GM21447 (cell line): Measurements from ENCODE around the gene NLGN1.

Source experiments
- ATAC-seq: cut with Tn5 transposase; IDR thresholded peaks from one replicate; pipeline ENCODE4 v1.9.1; 2021; ENCODE audit not compliant: unreplicated experiment

The NLGN1 gene

DNA sequence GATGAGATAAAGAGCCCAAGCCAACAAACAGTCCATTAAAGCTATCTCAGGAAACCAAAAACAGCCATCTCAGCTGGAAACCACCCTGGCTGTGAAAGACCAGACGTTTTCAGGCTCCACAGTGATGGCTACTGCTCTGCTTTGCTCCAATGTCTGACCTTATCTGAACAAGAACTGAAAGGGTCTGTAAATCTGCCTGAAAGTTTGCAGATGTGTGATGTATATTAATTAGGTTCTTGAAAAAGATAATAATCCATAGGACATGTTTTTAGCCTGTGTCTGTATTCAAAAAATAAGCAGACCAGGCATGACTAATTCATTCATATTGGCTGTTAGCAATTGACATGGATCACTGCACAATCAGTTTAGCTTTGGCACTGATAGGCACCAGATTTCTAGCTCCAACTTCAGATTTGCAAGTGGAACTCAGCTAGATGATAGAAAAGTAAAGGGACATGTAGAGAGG, 850.2 kb downstream of the NLGN1 start:
- ATAC-seq, result no peak

DNA sequence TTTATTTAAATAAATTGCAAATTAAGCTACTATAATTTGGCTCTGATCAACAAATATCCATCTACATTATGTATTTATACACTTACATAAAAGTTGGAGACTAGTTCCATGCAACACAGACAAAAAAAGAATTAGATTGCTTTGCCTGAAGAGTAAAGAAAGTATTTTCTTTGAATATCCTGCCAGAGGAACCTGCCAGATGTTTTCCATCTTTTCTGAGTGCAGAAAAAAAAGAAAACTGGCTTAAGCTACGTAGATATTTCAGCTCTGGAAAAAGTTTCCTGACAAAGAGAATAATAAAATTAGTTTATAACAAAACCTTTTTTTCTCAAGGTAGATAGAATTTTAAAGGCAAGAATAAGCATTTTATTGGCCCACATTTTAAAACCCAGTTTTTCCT, 854.1 kb downstream of the NLGN1 start:
- no peak for ATAC-seq

GRCh38 chr3:174253196-174253823, 855.8 kb downstream of the NLGN1 start:
- ATAC-seq, result no peak

- no peak for ATAC-seq
These were observed 856.4 kb downstream of the NLGN1 start for GRCh38 chr3:174253940-174254339.

- no peak for ATAC-seq
These were observed 857.9 kb downstream of the NLGN1 start for GRCh38 chr3:174255454-174255853.

DNA sequence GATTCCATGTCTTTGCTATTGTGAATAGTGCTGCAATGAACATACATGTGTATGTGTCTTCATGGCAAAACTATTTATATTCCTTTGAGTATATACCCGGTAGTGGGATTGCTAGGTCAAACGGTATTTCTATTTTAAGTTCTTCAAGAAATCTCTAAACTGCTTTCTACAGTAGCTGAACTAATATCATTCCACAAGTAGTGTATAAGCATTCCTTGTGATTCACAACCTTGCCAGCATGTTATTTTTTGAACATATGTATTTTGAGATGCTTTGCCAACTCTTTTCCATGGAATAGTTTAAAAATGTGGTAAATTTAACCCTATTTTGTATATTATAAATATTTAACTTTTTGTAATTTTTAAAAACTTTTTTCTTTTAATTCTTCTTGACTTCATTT, 868.9 kb downstream of the NLGN1 start:
- ATAC-seq, result no peak

DNA sequence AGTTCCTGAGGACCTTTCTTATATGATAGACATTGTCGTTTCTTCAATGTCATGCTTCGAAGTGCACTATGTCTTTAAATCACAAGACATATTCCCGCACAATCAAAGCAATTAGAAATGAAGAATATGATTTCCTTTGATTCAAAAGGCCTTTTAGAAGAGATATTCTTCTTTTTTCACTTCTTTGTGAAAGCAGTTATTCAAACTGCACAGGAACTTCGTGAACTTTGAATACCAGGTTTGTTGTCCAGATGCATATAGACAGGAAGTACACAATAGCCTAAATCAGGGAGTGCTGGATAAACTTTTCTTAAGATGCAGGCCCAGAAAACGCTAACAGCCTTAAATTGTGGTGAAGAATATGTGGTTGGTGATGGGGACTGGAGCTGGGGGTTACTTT, 870.5 kb downstream of the NLGN1 start:
- ATAC-seq, result no peak

DNA sequence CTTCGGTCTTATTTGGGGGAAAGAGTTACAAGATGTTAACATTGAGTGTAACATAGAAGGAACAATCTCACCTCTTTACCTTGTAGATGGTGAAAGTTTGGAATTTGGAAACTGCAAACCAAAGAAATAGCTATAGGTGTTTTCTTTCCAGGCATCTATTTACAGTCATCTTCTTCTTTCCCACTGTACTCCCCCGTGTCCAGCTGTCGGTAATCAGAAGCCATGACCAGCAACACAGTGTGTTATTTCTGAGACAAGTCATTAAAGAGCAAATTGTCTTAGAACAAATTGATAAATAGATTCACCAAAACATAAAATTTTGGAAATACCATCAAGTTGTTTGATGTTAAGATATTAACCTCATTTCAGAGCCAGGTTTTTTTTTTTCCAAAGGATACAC, 871.0 kb downstream of the NLGN1 start:
- no peak for ATAC-seq

DNA sequence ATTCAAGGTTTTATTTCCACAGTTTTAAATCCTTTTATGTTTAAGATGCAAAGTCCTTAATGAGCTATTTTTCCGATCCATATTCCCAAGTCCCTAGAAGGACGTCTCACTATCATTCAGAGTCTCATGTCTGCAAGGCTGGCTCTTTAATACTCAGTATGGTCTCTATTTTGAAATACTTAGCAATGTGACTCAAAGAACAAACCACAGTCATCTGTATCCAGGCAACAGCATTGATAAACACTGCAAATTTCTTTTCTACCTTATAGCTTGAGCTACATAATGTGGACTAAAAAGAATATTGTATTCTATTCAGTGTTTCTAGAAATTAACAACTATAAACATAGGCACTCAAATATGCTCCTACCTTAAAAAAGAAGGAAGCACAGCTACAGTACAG, 873.3 kb downstream of the NLGN1 start:
- no peak for ATAC-seq

GRCh38 chr3:174275336-174275735, 877.8 kb downstream of the NLGN1 start:
- no peak for ATAC-seq

DNA sequence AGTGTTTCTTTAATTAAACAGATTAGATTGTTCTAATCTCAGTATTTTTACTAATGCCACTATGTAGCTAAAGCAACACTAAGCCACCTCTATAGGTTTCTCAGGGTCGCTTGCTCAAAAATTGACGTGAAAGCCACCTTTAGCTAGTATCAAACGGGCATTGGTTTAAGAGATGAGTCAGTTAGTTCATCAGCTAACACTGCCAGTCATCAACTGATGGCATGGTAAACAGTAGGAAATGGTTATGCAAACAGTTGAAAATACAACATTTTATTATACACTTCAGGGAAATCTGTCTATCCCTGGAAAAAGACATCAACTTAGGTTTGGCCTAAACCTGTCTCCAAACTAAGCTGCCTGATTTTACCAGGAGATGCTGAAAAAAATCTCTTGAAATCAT, 879.3 kb downstream of the NLGN1 start:
- no peak for ATAC-seq

GRCh38 chr3:174278094-174278493, 880.5 kb downstream of the NLGN1 start:
- no peak for ATAC-seq

GRCh38 chr3:174280186-174280585, 882.6 kb downstream of the NLGN1 start:
- ATAC-seq, result no peak

GRCh38 chr3:174285242-174285864, 887.8 kb downstream of the NLGN1 start:
- ATAC-seq, result no peak

DNA sequence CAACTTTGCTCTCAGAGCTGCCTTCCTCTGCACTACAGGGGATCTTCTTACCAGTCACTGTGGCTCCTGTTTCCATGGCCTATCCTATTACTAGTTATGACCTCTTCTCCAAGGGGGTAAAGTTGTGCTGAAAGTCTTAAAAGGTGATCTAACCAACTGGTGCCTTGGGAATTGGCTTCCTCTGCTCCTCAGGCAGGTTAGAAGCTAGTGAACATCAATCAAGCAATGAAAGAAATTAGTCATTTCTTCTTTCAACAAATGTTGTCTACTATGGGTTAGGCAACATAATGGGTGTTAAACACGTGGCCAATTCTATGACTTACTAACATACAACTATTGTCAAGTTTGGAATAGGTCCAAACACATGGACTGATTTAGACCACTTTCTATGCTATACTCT, 890.2 kb downstream of the NLGN1 start:
- ATAC-seq, result no peak

DNA sequence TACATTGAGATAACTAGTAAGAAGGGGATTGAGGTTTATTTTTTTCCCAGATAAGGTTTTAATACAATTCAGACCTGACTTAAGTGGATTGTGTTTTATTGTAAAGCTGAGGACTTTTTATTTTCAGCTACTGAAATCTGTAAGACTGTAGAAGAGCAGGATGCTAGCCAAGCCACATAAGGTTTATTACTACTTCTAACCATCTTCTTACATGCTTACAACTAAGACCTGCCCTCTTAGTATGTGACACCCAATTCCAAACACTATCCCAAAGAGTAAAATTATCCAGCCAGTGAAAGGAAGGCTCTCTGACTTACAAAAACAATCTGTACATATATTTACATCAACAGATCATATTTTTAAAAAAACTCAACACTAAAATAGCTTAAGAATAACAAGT, 897.1 kb downstream of the NLGN1 start:
- no peak for ATAC-seq

DNA sequence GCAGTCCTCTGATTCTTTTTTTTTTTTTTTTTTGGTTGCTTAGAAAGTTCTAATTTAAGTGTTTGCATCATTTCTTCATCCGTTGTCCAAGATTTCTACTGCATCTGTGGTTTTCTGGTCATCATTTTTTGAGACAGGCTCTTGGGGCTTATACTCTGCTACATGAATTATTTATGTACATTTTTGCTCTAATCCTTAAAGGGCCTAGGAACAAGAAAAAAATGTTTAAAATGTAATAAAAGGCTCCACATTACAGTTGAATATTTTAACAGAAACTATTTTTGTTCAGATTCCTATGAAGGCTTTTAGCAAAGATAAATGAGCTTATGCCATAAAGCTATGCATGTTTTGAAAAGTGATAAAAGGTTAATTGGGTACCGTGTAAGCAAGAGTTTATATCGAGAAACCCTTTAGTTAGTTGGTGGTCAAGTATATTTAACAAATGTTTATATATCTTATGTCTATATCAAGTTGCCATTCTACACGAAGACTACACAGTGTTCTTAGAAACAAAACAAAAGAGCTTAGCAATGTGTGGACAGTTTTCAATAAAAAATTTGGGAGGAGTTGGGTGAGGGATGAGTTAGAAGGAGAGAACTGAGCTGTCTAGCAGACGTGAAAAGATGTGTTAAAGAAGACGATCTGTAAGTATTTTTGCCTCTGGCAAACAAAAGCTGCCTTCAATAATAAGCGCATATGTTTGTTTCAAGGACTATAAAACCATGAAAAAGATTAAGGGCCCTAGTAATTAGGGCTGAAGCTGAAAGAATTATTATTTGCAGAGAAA, 898.0 kb downstream of the NLGN1 start:
- no peak for ATAC-seq

GRCh38 chr3:174302746-174303315, 905.3 kb downstream of the NLGN1 start:
- ATAC-seq, result no peak

GRCh38 chr3:174303907-174304560, 906.5 kb downstream of the NLGN1 start:
- no peak for ATAC-seq

DNA sequence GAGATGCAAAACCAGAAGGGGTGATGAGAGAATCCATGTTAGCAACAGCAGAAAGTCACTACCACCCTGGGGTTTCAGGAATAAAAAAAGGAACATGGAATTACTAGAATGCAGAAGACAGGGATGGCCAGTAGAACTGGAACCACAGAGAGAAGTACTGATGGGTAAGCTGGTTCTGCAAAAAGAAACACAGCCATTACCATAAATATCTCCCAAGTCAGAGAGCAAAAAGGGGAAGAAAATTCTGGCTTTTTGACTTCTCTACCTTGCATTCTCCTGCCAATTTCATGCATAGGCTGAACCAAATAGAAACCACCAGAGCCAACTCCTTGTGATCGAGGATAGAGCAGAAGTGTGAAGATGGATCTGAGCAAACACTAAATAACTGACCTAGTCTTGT, 911.2 kb downstream of the NLGN1 start:
- ATAC-seq, result no peak

DNA sequence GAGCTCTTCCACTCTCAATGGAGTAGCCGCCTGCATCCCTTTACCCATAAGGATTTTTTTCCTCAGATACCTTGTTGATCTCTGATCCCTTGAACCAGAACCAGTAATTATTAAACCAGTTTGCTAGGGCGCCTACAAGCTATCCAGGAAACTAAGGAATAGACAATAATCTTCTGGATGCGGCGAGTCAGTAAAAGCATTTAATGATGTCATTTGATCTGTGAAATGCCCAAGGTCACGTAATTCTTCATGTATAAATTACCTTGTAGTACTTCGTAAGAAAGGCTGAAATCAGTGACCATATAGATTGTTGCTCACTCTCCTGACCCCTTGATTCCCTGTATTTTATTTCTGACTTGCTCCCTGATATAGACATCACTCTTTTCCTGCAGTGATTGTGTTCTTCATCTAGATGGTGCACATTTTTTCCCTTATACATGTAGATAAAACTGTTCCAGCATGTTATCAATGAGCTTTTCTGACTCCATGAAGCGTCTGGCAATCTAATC, 913.0 kb downstream of the NLGN1 start:
- no peak for ATAC-seq
